SW 1271 (cell line): ENCODE results near the gene AGBL1.

Experiments
- DNase-seq, 2 experiments: peaks; one replicate each; lab custom pipeline; 2025; lab: John Stamatoyannopoulos, UW

AGBL1 gene

DNA sequence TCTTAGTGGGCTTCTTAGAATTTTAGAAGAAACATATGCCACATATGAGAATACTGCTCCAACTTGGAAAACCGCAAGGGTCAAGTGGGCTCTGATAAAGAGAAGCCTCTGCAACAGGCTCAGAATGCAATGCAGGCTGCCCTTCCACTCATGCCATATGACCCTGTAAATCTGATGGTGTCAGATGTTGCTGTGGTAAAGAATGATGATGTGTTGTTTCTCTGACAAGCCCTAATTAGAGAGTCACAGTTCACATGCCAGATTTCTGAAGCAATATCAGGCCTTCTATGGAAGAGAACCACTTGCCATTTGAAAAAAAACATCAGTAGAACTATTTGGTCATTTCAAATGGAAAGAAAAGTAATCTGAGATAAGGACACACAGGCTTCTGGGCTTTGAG, 749.6 kb downstream of the AGBL1 start:
- DNase-seq: no peak

DNA sequence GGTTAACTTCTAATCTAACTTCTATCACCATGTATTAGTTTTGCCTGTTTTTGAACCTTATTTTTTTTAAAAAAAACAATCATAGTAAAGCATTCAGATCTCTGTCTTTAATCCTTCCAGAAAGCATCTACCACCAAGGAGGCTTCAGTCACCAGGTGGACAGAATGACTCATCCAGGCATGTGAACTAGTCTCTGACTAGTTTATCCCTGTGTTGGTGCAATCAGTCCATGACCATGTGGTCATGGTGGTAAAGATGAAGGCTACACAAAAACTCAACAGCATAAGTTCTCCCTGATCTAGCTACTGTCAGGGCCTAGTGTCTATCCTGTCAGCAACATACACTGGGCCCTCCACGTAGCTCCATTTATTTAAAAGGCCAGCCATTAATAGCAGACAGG, 750.6 kb downstream of the AGBL1 start:
- no peak for DNase-seq

DNA sequence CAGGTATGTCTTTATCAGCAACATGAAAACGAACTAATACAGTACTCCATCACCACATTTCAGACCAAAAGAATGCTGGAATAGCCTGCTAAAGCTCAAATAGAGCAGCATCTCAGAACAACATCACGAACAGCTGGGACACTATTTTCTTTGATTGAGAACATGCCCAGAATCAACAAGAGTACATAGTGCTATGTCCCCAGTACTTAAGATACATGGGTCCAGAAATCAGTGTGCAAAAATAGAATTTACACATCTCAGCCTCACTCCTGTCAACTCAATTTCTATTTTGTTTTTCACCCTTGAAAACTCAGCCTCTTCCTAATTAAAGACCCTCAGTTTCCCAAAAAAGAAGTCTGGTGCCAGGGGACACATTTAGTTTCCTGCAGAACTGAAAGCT, 753.9 kb downstream of the AGBL1 start:
- no peak for DNase-seq

DNA sequence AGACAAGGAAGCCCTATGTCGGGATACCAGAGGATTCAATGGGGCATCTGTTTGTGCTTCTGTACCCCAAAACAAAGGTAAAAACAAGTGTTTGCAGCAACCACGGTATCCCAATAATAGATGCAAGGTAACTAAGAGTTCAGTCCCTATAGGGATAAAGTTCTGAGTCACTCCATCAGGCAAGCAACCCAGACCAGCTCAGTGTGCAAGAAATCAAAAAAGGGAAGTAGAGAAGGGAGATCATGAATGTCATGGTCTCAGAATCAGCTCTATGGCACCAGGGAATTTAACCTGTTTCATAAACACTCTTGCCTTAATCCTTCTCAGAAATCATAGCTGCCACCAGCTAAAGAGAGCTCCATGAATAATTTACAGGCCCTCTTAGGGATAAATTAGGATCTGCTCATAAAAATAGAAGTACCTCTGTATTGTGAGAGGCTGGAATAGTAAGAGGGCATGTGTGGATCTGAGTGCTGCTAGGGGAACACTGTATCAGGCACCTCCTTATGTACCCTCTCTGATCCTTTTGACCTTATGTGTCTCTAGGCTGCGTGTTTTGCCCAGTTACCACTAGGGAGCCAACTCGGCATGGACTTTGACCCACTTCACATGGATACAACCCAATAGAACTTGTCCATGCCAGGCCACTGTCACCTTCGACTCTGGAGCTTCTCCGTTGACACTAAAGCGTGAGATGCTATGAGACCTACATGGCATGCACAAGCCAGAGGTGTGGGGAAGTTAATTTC, 754.6 kb downstream of the AGBL1 start:
- no peak for DNase-seq

DNA sequence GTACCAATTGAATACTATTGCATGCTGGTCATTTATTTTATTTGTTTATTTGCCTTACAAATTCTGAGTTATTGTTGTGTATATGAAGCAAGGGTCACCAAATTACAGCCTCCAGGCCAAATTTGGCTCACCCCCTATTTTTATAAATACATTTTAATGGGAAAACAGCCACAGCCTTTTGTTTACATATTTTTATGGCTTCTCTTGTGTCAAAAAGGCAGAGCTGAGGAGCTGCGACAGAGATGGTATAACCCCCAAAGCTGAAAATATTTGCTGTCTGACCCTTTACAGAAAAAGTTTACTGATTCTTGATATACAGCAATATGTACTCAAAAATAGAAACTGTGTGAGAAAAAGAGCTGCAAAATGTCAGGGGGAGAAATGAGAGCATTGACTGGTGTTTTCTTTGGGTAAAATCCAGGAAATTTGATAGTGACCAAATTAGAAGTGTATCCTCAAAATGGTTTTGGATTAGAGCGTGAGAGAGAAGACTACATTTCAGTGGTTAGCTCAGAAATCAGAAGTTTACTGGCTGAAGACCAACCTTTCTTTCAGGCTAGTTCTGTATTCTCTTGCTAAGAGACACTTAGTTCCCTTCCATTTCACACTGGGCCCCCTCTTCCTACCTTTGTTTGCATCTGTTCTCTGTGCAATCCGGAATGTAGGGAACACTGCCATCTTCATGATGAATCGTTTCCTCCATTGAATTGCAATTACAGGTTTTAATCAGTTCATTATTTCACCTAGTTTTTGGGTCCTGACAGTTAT, 757.8 kb downstream of the AGBL1 start:
- DNase-seq: no peak

DNA sequence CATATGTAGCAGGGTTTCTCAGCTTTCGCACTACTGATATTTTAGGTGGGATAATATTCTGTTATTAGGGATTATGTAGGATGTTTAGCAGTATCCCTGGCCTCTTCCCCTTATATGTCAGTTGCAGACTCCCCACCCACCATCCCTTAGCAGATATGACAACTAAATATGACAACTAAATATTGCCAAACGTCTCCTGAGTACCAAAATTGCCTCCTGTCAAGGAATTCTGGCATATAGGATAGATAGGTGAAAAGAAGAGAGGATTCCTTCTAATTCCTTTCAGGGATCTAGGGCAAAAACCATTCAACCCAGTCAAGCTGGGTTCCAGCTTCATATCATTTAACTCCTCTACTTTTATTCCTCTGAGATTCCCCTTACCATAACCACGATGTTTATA, 759.8 kb downstream of the AGBL1 start:
- DNase-seq: no peak

DNA sequence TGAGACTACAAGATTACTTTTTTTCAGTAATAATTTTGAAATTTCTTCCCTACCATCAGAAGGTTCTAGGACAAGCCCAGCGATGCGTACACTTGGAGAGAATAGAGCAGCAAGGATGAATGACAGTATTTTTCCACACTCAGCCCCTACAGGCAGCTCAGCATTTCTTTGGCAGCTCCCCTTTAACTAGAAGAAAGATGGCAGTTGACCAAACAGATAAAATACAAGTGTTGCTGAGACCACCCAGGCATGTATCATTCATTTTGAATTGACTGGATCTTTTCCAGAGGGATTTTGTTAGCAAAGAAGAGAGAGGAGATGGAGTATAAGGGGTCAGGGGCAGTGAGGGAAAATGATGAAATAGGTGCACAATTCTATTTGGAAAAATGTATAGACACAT, 761.3 kb downstream of the AGBL1 start:
- no peak for DNase-seq

DNA sequence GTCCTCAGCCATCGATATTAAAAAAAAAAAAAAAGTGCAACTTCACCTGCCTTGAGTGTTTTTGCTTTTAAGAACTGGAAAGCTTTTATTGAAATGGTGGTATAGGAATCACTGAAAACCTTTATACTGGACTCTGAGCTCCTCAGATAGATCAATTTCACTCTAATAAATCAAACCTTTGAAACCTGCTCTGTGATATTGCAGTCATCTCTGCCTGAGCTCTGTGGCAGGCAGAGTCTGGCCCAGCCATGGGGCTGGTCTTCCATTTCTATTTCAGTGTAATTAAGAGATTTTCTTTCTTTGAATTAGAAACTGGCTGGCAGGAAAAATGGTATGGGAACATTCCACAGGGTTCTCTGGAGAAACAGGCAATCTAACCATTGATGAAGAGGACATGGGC, 762.5 kb downstream of the AGBL1 start:
- DNase-seq: no peak

DNA sequence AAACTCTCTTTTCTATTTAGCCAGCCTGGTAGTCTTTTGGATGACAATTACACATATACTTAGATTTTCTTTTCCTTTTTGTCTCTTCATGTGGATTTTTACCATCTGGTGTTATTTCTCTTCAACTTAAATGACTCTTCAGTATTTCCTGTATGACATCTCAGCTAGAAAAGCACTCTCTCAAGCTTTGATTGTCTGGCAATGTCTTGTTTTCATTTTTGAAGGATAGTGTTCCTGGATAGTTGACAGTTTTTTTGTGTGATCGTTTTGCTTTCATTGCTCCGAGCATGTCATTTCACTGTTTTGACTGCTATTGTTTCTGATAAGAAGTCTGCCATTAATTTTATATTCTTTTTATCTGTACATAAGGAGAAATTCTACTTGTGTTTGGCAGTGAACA, 766.4 kb downstream of the AGBL1 start:
- no peak for DNase-seq

DNA sequence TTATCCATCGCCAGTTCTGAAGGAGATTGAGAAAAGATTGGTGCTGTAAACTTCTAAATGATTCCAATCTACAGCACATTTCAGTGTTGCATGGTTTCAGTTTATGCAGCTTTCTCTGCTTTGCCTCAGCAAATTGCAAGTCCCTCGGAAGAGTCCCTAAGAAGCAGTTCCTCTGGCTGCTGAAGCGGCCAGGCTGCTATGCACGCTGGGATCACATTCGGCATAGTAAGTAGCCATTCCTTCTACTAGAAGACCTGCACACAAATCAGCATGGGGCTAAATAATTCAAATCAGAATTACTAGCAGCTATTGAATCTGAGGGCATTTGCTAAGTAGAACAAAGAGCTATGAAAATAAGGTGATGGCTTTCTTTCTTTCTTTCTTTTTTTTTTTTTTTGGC, 769.5 kb downstream of the AGBL1 start:
- no peak for DNase-seq

DNA sequence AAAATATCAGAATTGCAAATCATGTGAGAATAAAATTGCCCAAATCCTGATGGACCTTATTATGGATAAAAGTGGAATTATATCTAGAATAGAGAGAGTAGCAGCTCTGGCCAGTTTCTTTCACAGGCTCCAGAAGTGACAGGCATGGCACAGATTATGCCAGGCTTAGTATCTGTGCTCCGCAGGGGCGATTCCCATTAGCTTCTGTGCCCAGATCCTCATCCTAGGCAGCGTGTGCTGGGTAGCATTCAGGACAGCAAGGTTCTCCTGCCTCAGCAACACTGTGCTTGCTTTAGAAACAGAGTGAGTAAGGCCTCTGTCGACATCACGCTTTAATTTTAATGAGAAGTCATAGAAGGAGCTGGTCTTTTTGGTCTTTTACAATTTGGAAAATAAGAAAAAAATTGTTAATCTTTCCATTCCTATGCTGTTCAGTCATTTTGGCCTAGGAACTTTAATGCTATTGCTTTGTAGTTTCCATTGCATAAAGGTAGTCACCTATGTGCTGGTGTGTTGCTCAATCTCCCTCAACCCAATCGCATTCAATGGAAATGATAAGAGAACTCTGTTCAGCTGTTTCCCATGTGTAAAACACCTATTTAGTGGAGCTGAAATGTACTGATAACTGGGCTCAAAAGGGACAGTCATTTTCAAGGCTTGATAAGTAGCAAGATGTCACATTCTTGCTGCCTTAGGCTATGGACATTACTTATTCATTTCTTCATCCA, 770.1 kb downstream of the AGBL1 start:
- DNase-seq: no peak

DNA sequence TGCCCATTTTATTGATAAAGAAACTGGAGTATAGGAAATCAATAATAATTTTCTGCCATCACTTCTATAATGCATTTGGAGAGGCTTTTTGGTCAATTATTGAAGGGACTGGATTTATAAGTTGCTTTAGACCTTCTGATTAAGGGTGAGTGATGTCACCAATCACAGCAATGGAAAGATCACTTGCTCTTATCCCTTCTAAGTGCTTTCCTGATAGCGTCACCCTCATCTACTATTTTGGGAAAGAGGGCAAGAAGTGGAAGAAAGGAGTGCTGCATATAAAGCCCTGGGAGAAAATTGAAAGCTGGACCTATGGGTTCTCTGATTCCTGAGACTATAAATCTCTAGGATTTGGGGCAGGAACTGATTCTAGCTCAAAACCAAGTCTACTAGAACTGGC, 771.3 kb downstream of the AGBL1 start:
- no peak for DNase-seq

DNA sequence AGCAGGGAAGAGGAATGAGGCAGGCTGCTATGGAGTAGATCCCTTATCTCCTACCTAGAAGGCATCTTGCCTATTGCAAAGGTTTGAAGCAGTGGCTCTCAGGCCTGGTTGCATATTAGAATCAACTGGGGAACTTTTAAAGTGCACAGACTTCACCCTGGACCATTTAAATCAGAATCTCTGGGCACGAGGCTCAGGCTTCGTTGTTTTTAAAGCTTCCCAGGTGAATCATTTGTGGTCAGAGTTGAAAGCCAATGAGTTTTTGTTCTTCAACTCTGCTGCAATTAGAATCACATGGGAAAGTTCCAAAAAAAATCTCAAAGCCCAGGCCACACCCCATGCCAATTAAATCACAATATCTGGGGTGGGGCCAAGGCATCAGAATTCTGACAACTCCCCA, 773.1 kb downstream of the AGBL1 start:
- no peak for DNase-seq

DNA sequence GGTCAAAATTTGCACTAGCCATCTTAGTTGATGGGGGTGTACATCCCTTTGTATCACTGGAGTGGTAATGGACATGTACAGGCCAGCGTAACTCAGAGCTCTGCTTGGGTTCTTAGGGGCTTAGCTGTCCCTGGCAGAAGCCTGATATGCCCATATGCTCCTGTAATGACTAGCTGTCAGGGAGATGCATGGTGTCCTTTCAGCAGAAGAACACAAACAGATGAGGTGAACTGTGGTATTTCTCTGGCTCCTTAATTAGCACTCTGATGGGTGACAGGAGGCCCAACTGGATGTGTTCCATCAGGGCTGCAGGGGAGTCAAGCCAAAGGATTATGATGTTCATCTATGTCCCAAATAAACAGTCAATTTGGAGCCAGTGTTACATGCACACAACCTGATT, 774.5 kb downstream of the AGBL1 start:
- no peak for DNase-seq

DNA sequence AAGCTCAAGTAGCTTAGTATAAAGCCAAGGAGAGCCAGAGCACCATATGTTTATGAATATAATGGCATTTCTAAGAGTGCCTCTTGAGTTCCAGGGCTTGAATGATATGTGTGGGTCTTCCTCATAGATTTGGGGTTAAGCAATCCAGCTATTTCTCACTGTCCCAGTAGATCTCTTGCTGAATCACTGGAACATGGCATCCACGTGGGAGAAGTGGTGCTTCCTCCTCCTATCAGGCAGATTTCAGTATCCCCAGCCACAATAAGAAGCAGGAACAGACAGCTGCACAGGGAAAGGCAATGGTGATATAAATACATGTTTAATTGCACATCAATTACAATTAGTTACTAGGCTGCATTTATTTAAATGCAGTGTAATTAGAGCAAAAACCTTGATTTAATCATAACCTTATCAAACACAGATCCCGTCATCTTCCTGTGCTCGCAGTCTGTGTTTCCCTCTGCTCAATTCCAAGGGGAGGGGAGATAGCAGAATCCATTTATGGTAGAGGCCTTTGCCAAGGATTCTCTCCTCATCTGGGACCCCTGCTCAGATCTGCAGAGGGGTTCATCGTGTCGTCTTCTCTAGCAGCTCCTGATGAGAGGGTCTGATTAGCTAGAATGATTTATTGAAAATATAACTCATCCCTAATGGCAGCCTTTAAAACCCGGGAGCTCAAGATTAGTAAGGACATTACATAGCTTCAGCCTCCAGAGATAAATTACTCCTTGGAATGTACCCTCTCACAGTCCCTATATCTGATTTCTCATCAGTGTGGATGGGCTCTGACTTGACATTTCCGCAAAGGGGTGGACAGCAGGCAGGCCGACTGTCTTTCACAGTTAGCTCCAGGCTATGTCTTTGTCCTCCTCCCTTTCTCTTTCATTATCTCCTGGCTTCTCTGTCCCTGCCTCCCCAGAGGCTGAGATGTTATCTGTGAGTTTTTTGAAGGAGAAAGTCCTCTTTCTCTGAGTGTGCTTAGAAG, 775.9 kb downstream of the AGBL1 start:
- no peak for DNase-seq

DNA sequence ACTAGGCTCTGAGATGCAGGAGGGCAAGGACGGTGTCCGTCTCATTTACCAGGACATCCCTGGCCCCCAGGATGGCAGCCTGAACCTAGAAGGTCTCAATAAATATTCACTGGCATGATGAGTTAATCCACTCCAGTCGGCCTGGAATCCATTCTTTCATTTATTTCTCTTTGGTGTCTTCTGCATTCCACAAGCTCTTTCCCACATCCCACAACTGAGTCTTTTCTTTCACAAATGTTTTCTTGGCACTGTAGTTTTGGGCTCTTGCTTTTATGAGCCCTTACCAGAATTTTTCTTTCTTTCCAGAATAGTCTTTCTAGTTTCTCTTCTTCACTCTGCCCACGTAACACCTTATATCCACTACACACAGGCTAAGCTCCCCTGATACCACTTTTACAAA, 778.0 kb downstream of the AGBL1 start:
- no peak for DNase-seq

DNA sequence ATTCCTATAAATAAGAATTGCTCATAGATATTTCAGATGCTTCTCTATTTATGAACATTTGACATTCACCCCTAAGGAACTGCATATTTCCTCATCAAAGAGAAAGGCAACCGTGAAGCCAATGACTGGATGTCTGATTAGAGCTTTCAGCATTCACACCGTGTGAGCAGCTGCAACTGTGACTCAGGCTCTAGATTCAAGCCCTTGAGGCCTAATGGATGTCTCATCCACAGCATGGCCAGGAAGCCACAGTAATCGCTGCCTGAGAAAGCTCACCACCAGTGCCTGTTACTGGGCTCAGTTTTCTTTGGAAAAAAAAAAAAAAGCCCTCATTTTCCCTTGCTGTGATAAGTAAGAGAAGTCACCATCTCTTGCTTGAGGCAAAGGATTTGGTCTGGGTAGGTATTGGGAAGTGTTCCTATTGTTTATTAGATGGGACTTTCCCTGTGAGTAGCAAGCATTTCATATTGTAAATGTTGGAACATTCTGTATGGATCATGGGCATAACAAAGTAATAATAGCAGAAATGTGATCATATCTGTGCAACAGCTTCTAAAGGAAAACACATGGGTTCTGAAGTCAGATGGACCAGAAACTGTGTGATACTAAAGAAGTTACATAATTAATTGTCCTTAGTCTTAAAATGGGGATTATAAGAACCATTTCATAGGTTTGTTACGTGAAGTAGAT, 783.7 kb downstream of the AGBL1 start:
- no peak for DNase-seq

DNA sequence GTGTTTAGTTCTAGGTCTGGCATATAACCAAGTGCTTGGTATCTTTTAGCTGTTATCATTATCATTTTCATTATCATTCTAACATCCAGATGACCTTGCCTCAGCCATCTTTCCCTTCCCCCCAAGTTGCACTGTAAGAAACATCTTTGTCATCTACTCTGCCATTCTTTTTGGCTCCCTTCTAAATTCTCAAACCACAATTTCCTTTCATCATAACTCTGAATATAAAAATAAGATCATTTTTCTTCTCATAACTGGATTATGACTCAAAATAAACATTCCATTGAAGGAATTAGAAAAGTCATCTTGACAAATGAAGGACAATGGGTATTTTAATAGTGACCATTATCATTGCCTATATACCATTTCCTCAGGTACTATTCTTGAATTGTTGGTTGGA, 786.2 kb downstream of the AGBL1 start:
- DNase-seq: no peak

DNA sequence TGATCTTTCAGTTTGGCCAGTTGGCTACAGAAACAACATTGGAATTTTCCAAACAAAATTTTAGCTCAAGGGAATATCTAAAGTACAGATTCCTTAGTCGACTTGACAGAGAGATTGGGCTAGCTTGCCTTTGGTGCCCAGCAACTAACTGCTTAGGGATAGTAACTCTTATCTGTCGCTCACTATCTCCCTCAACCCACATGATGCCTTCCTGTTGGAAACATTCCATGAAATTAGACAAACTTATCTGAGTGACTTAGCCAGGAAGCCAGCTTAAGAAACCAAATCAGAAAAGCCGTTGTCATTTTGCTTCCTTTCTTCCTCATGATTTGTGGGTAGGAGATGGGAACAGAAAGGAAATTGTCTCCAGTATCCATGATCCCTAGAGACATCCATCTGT, 791.2 kb downstream of the AGBL1 start:
- DNase-seq: no peak

DNA sequence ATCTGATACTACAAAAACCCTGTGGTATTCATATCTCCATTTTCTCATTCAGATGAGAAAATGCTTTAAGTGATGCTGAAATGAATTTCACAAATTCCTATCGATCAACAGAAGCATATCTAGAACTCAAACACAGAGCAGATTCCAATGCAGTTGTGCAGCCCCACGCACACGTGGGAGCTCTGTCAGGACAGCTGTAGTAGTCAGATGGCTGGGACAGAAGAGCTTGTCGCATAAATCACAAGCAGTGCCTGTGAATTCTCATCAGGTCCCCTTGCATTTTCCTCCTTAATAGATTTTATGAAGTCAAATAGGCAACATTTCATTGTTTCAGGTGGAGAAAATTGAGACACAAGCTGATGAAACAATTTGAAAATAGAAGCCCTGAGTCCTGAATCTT, 792.3 kb downstream of the AGBL1 start:
- DNase-seq: no peak

DNA sequence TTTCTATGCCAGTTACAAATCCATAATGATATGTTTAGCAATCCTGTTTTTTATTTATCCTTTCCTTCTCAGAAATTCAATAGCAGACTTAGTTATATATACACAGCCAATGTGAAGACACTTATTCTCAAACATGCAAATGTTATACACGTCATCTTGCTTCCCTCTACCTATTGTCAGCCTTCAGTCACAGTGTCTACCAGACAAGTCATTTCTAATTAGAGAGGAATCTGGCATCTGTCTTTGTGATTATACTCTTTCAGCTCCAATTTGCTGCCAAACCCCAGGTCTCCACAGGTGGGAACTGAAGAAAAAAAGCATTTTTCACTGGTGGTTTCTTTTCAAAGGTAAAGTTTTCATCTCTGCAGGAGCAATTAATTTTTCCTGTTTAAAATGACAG, 793.1 kb downstream of the AGBL1 start:
- DNase-seq: no peak
